Muscle of arm (tissue), 12 donors: ENCODE measurements around the gene PHF3. TPM values are rescaled to one million over a fixed set of nuclear protein-coding genes. Genes with fewer than 3 reads are reported as not detected.

Experiments
- DNase-seq: peaks from one replicate; pipeline ENCODE4 v3.0.0-alpha.2; 2013
- polyA plus RNA-seq, 12 donors: library from polyadenylated mRNA; unstranded; fragments of 120-200 nt; gene quantifications; one replicate each; pipeline ENCODE4 v1.2.1, GENCODE V29; 2013; ENCODE audit not compliant: insufficient read length in 12 of 12

The PHF3 gene
- polyA plus RNA-seq, 12 donors = 34.1 to 51.6 (median 36.9) TPM; not detected in 1

DNA sequence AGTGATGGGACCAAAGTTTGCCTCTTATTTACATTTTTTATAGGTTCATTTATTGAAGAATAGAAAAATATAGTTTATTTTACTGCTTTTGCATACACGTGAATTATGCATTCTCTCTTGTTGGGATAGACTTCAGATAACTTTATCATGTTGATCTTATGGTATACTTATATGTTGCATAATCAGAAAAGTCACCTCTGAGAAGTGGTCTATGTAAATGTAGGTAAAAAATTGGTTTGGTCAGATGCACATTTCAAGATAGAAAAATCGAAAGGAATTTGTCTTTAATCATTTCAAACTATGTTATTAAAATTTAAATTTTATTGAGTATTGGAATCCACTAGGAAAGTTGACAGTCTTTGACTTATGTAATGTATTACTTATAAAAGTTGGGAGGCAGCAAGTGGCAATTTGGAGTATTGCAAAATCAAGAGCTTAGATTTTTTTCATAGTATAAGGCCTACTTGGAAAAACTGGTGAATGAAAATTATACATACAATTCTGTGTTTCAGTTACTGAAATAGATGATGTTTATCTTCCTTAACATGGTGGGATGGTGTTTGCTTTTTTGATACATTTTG, 2.4 kb downstream of the PHF3 start:
- no peak for DNase-seq

DNA sequence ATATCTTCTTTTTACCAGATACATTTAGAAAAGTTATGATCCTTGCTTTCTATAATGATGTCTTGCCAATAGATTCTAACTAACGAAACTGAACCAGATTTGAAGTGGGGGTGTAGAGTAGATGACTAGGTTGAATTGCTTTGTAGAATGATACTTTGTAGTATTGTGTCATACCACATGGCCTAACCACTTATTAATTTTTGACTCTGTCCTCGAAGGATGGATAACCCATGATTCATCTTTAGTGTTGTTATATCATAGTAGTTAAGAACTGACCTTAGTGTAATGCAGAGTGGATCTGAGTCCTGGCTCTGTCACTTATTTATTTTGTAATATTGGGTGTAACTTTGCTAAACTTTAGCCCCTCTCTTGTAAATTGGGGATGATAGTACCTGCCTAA, 4.5 kb downstream of the PHF3 start:
- DNase-seq = no peak

DNA sequence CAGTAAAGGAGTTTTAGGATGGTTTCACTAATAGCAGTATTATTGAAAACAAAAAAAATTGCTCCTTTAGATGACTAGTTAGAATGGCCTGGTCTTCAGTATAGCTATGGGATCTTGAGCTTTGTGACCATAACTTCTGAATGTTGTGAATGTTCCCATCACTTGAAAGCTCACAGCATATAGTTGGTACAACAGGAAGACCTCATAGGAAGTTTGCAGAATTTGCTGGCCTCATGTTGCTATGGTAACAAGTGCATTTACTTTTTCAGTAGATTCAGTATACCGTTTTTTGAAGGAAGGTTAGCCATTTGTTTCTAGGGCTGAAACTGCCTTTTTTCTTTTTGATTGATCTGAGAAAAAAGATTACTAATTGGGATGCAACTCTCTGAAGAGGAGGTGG, 8.3 kb downstream of the PHF3 start:
- DNase-seq = no peak

DNA sequence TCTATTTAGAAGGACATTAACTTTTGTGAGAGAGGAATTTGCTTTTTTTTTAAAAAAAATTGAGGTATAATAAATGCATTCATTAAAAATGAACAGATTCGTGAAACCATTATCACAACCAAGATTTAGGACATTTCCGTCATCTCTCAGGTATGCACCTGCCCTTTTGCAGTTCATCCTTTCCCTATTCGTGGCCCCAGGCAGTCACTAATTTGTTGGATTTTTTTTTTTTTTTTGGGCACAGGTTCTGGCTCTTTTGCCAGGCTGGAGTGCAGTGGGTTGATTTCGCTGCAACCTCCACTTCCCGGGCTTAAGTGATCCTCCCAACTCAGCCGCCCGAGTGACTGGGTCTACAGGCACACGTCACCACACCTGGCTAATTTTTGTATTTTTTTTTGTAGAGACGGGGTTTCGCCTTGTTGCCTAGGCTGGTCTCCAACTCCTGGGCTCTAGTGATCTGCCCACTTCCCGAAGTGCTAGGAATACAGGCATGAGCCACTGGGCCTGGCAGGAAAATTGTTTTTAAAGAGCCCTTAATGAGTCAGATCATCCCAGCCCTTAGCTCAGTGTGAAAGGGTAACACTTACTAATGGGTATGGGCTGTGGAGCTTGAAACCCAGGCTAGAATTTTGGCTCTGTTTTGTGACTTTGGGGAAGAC, 9.2 kb downstream of the PHF3 start:
- DNase-seq = no peak

DNA sequence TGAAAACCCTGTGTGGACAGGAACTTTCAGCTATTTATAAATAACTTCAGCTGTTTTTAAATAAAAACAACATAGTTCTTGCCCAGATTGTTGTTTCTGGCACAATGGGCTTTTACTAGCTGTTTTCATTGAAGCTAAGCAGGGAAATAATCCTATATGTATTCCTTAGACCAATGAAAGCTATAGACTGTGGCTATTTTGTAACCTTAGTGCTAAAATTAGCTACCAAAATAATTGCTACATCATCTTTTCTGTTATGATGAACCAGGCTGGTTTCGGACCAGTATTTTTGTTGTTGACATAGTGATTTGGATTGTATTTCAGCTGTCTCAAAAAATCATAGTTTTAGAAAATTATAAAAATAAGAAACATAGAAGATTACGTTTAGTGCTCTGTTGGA, 13.7 kb downstream of the PHF3 start:
- DNase-seq = no peak

DNA sequence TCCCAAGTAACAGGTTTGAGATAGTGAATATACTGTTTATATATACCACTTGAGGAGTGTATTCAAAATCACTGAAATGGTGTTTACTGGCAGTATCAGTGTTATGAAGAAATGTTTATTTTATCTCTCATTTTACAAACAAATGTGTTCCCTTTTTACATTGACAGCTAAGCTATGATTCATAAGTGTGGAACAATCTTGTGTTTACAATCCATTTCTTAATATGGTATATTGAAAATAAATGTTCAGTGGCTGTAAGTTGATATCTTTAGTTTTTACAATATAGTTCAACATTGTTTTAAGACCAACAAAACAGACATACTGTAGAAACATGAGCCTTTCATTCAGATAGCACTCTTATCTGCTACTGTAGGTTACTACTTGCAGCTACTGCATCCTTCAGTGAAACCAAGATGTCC, 14.3 kb downstream of the PHF3 start:
- DNase-seq = no peak

DNA sequence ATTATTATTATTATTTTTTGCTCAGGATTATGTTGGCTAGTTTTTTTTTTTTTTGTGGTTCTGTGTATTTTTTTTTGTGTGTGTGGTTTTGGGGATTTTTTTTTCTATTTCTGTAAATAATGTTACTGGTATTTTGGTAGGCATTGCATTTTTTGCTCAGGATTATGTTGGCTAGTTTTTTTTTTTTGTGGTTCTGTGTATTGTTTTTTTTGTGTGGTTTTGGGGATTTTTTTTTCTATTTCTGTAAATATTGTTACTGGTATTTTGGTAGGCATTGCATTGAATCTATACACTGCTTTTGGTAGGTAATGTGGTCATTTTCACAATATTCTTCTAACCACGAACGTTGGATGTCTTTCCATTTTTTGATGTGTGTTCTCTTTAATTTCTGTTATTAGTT, 17.4 kb downstream of the PHF3 start:
- no peak for DNase-seq

DNA sequence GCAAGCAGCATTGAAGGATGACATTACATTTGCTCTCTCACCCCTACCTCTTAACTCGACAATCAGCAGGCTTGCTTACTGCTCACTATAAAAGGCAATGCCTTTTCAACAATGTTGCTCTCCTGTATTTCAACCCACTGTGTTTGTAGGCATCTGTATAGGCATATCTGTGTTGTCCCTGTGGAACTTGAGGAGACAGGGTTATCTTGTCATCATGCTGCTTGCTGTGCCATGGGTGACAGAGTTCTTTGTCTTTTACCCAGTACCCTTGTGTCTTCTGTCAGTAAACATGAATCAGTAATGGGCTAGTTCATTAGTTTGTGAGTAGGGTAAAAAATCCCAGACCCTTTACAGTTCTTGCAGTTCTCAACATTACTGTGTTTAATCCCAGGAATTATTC, 25.2 kb downstream of the PHF3 start:
- no peak for DNase-seq

DNA sequence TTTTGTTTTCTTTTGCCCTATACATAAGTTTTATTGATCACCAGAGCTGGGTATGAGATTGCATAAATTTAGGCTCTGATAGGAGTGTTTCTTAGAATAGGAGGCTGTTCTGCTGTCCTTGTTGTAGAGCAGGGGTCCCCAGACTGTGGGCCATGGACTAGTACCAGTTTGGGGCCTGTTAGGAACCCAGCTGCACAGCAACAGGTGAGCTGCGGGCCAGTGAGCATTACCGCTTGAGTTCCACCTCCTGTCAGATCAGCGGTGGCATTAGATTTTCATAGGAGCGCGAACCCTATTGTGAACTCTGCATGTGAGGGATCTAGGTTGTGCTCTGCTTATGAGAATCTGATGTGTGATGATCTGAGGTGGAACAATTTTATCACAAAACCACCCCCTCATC, 26.2 kb downstream of the PHF3 start:
- no peak for DNase-seq

DNA sequence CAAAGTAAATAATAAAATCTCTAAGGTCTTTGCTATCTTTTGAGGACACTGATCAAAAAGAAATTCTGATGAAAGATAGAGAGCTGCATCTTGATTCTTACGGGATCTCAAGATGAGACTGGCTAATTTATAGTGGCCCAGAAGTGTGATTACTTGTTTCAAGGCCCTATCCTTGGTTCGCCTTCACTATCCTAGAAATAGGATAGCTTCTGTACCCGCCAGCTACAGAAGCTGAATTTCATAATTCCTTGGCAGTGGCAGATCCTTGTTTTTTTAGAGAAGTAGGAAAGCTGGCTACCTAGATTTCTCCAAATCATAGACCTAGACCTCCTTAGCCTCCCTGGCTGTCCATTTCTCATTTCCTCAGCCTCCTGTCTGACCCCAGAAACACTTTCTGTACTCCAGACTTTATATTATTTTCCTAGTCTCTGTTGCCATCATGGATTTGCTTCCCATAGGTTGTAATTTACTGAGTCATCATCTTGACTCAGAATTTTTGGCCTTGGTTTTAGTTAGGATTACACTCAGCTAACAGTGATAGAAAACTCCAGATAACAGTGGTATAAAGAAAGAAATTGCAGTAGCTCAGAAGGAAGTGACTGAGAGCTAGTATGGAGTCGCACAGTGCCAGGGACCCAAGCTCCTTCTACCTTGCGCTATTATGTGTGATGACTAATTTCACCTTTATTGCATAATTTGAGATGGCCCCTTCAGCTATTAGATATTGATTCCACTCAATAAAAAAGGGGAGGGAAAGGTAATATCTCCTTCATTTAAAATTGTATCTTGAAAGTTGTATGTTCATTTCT, 27.7 kb downstream of the PHF3 start:
- no peak for DNase-seq

DNA sequence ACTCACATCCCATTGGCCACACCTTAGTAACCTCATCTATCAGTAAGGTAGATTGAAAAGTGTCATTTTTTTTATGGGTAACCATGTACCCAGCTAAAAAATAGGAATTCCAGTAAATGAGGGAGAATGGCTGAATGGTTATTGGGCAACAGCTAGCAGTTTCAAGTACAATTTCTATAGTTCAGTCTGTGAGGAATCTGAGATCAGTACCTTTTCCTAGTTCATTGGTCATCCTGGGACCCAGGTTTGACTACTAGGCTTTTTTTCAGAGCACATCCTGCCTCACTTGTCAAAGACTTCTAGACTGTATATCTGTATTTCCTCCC, 28.3 kb downstream of the PHF3 start:
- no peak for DNase-seq

DNA sequence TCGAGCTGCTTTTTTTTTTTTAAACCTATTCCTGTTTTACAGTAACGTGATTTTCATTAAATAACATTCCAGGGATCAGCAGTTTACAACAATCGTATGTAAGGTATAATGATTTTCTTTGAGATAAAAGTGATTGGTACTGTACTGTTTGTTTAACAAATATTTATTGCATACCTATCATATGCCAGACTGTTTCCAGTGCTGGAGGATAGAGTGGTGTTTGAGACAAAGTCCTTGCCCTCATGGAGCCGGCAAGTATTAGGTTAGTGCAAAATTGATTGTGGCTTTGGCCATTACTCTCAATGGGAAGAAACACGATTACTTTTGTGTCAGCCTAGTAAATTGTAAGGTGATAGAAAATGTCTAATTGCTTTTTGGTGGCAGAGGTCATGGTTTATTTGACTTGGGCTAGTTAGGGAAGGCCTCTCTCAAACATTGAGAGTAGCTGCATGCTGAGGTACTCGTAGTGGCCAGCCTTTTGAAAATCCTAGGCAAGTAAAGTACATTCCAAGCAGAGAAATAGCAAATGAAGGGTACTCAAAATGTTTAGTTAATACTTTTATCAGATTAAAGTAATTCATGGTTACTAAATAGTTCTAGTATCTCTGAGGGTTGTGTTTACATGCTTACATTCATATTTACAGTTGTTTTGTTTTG, 35.6 kb downstream of the PHF3 start:
- no peak for DNase-seq

DNA sequence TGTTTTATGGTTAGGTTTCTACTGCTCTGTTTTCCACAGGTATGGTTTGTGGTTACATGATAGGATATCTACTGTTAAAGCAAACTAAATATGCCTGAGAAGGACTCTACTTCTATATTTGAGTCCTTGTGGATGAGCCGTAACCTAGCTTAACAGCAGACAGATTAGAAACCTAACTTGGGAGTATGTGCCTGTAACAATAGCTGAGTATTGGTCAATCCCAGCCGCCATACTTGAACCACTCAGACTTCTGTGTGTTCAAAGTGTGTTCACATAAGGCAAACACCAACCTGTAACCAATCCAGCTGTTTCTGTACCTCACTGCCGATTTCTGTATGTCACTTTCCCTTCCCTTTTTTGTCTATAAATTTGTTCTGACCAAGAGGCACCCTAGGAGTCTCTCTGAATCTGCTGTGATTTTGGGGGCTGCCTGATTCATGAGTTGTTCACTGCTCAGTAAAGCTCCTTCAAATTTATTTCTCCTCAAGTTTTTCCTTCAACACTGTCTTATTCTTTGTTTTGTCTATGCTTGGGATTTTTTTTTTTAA, 37.1 kb downstream of the PHF3 start:
- no peak for DNase-seq

DNA sequence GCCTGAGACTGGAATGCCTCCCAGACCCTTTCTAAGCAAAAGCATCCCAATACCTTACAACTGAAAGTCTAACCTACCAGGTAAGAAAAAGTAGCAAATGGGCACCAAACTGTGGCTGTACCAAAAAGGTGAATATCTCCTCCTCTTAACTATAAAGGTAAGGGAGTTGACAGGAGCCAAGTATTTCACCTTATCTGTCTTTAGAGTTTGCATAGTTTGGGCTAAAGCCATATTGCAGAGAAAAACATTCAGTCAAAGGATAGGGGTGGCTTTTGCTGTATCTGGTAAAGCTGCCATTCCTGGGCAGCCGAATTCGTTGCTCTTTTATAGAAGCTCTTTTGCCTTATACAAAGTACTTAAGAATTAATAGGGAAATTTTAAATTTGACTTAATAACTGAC, 38.1 kb downstream of the PHF3 start:
- no peak for DNase-seq

DNA sequence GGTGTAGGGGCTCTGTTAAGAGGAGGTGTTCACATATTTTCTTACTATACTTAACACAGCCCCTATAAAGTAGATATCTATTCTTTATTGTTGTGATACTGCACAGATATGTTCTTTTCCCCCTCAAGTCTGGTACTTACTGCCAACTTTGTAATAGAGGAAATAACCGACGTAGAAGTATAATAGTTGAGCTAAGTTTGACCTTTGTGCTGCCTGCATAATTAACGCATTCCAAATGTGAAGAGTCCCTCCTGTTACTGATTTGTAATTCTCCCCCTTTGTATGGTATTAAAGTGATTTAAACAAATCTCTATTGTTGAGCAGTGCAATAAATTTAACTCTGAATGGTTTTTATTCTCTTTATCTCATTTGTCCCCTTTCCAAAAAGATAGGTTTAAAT, 39.0 kb downstream of the PHF3 start:
- DNase-seq = no peak

DNA sequence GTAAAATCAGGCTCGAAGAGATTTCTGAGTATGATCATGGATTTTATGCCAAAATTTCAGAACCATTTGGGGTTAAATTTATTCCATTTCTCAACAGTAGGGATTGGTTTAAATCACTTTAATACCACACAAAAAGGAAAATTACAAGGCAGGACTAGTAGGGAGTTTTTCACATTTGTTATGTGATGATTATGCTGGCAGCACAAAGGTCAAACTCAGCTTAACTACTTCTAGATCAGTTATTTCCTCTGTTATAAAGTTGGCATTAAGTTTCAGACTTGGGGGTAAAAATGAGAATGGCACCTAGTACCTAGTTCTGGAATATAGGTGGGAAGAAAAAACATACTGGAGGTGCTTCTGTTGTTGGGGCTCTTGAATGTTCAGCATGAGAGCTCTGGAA, 39.5 kb downstream of the PHF3 start:
- DNase-seq = no peak

DNA sequence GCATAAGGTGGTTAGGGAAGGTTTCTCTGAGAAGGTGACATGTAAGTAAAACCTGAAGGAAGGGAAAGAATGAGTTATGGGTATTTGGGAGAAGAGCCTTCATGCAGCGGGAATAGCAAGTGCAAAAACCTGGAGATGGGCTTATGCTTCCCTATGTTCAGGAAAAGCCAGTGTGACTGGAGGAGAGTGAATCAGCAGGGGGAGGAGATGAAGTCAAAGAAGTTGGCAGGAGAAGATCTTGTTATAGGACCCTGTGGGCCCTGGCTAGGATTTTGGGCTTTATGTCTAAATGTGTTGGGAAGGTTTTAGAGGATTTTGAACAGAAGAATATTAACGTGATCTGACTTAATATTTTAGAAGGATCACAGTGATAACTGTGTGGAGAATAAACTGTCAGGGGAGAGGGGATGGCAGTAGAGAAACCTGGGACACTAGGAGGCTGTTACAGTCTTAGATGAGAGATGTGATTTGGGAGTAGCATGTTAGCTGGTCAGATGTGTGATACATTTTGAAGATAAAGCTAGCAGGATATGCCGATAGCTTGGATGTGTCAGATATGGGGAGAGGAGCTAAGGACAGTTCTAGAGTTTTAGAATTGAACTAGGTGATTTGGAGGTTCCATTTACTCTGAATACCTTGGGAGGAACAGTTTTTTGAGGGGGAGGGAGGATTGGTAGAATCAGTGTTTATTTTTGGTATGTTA, 41.0 kb downstream of the PHF3 start:
- no peak for DNase-seq

DNA sequence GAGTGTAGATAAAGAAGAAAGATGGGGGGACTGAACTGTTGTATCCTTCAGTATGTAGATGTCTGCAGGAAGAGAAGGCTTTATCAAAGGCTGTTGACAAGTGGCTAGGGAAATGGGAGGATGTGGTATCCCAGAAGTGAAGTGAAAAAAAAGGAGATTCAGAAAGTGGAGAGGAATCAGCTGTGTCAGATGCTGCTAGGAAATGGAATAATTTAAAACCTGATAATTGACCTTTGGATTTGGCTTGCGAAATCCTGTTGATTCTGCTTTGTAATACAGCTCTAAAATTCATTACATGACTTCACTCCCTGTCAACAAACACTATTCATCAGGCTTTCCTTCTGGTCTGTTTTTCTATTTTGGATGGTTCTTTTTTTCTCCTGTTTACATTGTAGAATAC, 41.7 kb downstream of the PHF3 start:
- no peak for DNase-seq

DNA sequence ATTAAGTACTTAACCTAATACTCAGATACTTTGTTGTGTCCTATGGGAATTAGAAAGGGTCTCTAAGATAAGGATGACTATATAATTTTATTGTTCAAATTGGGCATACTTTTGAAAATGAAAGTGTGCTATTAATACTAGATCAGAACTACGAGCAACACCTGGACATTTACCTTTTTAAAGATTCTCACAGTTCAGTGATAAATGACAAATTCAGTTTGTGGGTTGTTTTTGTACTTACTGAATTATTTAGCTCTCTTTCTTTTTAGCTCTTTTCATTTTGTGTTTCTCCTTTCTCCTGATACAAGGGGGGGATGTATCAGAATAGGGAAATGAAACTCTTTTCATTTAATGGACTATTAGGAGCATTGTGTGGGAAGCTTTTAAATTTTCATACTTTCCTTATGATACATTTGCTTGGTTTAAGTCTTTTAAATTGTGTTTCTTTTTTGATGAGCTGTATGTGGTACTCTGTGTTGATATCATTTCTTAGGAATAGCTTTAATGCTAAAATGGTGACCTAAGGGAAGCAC, 47.5 kb downstream of the PHF3 start:
- no peak for DNase-seq

DNA sequence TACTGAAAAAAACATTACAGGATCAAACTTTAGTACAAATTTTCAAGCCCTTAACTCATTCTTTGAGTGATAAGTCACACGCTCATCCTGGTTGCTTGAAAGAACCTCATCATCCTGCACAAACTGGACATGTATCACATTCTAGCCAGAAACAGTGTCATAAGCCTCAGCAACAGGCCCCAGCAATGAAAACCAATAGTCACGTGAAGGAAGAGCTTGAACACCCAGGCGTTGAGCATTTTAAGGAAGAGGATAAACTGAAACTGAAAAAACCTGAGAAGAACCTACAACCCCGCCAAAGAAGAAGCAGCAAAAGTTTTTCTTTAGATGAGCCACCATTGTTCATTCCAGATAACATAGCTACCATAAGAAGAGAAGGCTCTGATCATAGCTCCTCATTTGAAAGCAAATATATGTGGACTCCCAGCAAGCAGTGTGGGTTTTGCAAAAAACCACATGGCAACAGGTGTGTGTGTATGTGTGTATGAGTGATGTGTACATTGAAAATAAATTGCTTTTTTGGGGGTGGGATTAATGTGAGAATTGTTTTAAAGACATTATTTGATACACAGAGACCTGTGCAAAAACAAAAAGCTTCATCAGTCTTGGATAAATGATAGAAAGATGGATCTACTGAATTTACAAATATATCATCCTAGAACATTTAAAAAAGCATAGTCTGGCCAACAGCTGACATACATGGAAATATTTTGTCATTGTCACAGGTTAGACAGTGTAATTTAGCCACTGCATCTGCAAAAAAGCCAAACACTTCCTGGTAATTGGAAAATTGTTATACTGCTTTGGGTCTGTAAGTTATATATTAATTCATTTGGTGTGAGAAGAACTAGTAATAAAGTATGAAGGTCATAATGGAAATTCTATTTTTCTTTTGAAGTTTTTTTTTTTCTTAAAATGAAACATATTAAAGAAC, 50.1 kb downstream of the PHF3 start:
- DNase-seq = no peak

DNA sequence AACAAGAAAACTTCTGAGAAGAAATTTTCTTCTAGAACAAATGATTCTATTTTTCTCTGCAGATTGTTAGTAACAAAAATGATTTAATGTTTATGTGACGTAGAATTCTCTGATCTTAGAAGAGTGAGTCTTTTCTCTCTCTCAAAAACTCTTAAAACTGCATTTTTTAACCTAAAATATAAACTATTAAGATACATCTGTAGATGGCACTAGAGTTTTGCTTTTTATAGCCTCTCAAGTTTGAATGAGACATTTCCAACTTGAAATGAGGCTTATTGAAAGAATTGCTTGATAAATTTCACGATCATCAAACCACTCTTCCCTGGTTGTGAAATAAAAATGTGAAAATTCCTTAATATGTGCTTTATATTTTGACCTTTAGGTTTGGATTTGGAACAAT, 53.8 kb downstream of the PHF3 start:
- DNase-seq = no peak
